Measurements from ENCODE around the gene MAP4K4. TPM values are rescaled to one million over a fixed set of nuclear protein-coding genes. Genes with fewer than 3 reads are reported as not detected.

MAP4K4 gene
- total and polyA plus RNA-seq, 2 of the 13 experiments (the other 11 are each of a cell fraction or from before 2014, with no cell fraction given) = 105 to 264 TPM

GRCh38 chr2:101771910-101772321, 74.4 kb downstream of the MAP4K4 start (continued):
- TF ChIP-seq, protein P1, sequence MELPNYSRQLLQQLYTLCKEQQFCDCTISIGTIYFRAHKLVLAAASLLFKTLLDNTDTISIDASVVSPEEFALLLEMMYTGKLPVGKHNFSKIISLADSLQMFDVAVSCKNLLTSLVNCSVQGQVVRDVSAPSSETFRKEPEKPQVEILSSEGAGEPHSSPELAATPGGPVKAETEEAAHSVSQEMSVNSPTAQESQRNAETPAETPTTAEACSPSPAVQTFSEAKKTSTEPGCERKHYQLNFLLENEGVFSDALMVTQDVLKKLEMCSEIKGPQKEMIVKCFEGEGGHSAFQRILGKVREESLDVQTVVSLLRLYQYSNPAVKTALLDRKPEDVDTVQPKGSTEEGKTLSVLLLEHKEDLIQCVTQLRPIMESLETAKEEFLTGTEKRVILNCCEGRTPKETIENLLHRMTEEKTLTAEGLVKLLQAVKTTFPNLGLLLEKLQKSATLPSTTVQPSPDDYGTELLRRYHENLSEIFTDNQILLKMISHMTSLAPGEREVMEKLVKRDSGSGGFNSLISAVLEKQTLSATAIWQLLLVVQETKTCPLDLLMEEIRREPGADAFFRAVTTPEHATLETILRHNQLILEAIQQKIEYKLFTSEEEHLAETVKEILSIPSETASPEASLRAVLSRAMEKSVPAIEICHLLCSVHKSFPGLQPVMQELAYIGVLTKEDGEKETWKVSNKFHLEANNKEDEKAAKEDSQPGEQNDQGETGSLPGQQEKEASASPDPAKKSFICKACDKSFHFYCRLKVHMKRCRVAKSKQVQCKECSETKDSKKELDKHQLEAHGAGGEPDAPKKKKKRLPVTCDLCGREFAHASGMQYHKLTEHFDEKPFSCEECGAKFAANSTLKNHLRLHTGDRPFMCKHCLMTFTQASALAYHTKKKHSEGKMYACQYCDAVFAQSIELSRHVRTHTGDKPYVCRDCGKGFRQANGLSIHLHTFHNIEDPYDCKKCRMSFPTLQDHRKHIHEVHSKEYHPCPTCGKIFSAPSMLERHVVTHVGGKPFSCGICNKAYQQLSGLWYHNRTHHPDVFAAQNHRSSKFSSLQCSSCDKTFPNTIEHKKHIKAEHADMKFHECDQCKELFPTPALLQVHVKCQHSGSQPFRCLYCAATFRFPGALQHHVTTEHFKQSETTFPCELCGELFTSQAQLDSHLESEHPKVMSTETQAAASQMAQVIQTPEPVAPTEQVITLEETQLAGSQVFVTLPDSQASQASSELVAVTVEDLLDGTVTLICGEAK (IDR thresholded peaks at IDR 0.05) = no peak
- TF ChIP-seq, protein P1 (CRISPR knock-in tag; IDR thresholded peaks at IDR 0.05) = peak; percentile 63; the same call in 1 of the 2 replicates
- TF ChIP-seq NKX3-1 (CRISPR knock-in tag; IDR thresholded peaks at IDR 0.05) (no peak), KDM1A (CRISPR knock-in tag; IDR thresholded peaks at IDR 0.05) (peak; percentile 81), ZBTB7A (CRISPR knock-in tag; IDR thresholded peaks at IDR 0.05) (peak; percentile 25; the same call in 1 of the 2 replicates), ZNF781 (CRISPR knock-in tag; IDR thresholded peaks at IDR 0.05; ENCODE audit: borderline replicate concordance, not compliant biosample characterization) (no peak), STAT5B (CRISPR knock-in tag; IDR thresholded peaks at IDR 0.05) (0 out of 2 replicates have a peak, but pooled peaks have one; percentile 42), BHLHE40 (IDR thresholded peaks at IDR 0.05; ENCODE audit: low read length) (0 out of 2 replicates have a peak, but pooled peaks have one; percentile 36), FOXP4 (CRISPR knock-in tag; IDR thresholded peaks at IDR 0.05) (peak; percentile 97), MTA3 (CRISPR knock-in tag; IDR thresholded peaks at IDR 0.05) (no peak), POLR2A (IDR thresholded peaks at IDR 0.05; ENCODE audit: insufficient read depth in 1 of 2, low read depth in 2 of 2, low read length in 2 of 2) (peak; percentile 11 to 25; a peak in 2 of 4 replicates), HHEX (CRISPR knock-in tag; IDR thresholded peaks at IDR 0.05) (peak; percentile 48; the same call in 1 of the 2 replicates), ZNF263 (CRISPR knock-in tag; IDR thresholded peaks at IDR 0.05) (peak; percentile 18; the same call in 1 of the 2 replicates)
- TF ChIP-seq, protein P2, sequence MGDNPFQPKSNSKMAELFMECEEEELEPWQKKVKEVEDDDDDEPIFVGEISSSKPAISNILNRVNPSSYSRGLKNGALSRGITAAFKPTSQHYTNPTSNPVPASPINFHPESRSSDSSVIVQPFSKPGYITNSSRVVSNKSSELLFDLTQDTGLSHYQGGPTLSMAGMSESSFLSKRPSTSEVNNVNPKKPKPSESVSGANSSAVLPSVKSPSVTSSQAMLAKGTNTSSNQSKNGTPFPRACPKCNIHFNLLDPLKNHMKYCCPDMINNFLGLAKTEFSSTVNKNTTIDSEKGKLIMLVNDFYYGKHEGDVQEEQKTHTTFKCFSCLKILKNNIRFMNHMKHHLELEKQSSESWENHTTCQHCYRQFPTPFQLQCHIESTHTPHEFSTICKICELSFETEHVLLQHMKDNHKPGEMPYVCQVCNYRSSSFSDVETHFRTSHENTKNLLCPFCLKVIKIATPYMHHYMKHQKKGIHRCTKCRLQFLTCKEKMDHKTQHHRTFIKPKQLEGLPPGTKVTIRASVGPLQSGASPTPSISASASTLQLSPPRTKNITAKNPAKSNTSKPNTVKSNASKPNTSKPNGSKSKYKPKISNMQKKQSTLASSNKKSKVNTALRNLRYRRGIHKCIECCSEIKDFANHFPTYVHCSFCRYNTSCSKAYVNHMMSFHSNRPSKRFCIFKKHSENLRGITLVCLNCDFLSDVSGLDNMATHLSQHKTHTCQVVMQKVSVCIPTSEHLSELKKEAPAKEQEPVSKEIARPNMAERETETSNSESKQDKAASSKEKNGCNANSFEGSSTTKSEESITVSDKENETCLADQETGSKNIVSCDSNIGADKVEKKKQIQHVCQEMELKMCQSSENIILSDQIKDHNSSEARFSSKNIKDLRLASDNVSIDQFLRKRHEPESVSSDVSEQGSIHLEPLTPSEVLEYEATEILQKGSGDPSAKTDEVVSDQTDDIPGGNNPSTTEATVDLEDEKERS (CRISPR knock-in tag; IDR thresholded peaks at IDR 0.05) = peak; percentile 69; the same call in 1 of the 2 replicates
- TF ChIP-seq, protein P3, sequence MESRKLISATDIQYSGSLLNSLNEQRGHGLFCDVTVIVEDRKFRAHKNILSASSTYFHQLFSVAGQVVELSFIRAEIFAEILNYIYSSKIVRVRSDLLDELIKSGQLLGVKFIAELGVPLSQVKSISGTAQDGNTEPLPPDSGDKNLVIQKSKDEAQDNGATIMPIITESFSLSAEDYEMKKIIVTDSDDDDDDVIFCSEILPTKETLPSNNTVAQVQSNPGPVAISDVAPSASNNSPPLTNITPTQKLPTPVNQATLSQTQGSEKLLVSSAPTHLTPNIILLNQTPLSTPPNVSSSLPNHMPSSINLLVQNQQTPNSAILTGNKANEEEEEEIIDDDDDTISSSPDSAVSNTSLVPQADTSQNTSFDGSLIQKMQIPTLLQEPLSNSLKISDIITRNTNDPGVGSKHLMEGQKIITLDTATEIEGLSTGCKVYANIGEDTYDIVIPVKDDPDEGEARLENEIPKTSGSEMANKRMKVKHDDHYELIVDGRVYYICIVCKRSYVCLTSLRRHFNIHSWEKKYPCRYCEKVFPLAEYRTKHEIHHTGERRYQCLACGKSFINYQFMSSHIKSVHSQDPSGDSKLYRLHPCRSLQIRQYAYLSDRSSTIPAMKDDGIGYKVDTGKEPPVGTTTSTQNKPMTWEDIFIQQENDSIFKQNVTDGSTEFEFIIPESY (CRISPR knock-in tag; IDR thresholded peaks at IDR 0.05) = peak; percentile 72
